Naive B cell (primary cell): Measurements from ENCODE around the gene AMER1. TPM values are rescaled to one million over a fixed set of nuclear protein-coding genes. Genes with fewer than 3 reads are reported as not detected.
A peak's percentile ranks its signal among the peaks of the same experiment; 100 is the strongest.

ENCODE experiments used
- ATAC-seq, 2 donors: fragments of 150-1000 bp; cut with Tn5 transposase; 2 replicates each; pipeline ENCODE4 v1.10.0; 2021; ENCODE audit warnings: low read depth in 2 of 2, mild to moderate bottlenecking in 2 of 2, moderate library complexity in 2 of 2
- DNase-seq: peaks from one replicate; pipeline ENCODE4 v3.0.0; 2022
- H3K27ac Mint-ChIP-seq, 6 donors: one replicate each; pipeline ENCODE4 v1.8.0; 2020 to 2022; ENCODE audit warnings: mild to moderate bottlenecking in 6 of 6, mixed read lengths in 6 of 6, moderate library complexity in 5 of 6, inconsistent platforms in 2 of 6
- H3K27me3 Mint-ChIP-seq, 3 donors: one replicate each; pipeline ENCODE4 v1.8.0; 2021 to 2022; ENCODE audit warnings: mixed read lengths in 3 of 3, mild to moderate bottlenecking in 1 of 3
- H3K36me3 Mint-ChIP-seq, 2 donors: one replicate each; pipeline ENCODE4 v1.8.0; 2020 to 2022; ENCODE audit warnings: mixed read lengths in 2 of 2, inconsistent platforms in 1 of 2, mild to moderate bottlenecking in 1 of 2
- H3K4me1 Mint-ChIP-seq, 3 donors: one replicate each; pipeline ENCODE4 v1.8.0; 2020 to 2022; ENCODE audit warnings: mixed read lengths in 3 of 3, inconsistent platforms in 1 of 3, mild to moderate bottlenecking in 1 of 3, moderate library complexity in 1 of 3
- H3K4me3 Mint-ChIP-seq, 8 donors: one replicate each; pipeline ENCODE4 v1.8.0; 2020 to 2022; ENCODE audit warnings: mild to moderate bottlenecking in 8 of 8, mixed read lengths in 8 of 8, moderate library complexity in 8 of 8, inconsistent platforms in 2 of 8
- H3K9me3 Mint-ChIP-seq, 7 donors: one replicate each; pipeline ENCODE4 v1.8.0; 2020 to 2022; ENCODE audit warnings: mixed read lengths in 7 of 7, mild to moderate bottlenecking in 5 of 7, inconsistent platforms in 2 of 7, moderate library complexity in 1 of 7
- polyA plus RNA-seq, 6 donors: library from polyadenylated mRNA; unstranded; fragments of 300-500 nt; fragmentation: Illumina TruSeq; gene quantifications; one replicate each; pipeline ENCODE4 v1.2.3, GENCODE V29; 2021; ENCODE audit warnings: low read depth in 6 of 6

The AMER1 gene
- polyA plus RNA-seq, 6 donors from 2014 or later: 0.04 to 0.12 (median 0.08) TPM; not detected in 2

- Mint-ChIP-seq H3K36me3 (peaks cover 0 to 12% of the 10 kb centered on the region in 2 donors), H3K9me3 (peaks cover 0 to 2% (median 0%) of the 10 kb centered on the region in 7 donors), H3K27ac (no peak overlapping the region), H3K4me3 (no peak overlapping the region), H3K27me3 (no peaks in the 10 kb centered on the region), H3K4me1 (peaks cover 7 to 27% (median 9%) of the 10 kb centered on the region in 3 donors)
- ATAC-seq (no peak), DNase-seq (no peak)
These were observed 9.6 kb downstream of the AMER1 start for GRCh38 chrX:64195862-64196261.

- Mint-ChIP-seq H3K9me3 (peaks cover 0 to 2% (median 0%) of the 10 kb centered on the region in 7 donors), H3K27ac (no peak overlapping the region), H3K36me3 (peaks cover 0 to 16% of the 10 kb centered on the region in 2 donors)
These were observed 12.8 kb downstream of the AMER1 start for GRCh38 chrX:64192673-64193072.

GRCh38 chrX:64192040-64192439, 13.5 kb downstream of the AMER1 start:
- H3K4me3 Mint-ChIP-seq: no peak overlapping the region
- H3K4me1 Mint-ChIP-seq: peaks cover 0 to 6% (median 4%) of the 10 kb centered on the region in 3 donors
- peaks cover 0 to 16% of the 10 kb centered on the region in 2 donors for H3K36me3 Mint-ChIP-seq
- no peaks in the 10 kb centered on the region for H3K27me3 Mint-ChIP-seq
- DNase-seq (no peak), ATAC-seq (no peak)
- peak overlapping the region in 1 of 6 donors; percentile 77 for H3K27ac Mint-ChIP-seq
- H3K9me3 Mint-ChIP-seq: peaks cover 0 to 2% (median 0%) of the 10 kb centered on the region in 7 donors

More at GRCh38 chrX:64192673-64193072, 12.8 kb downstream of the AMER1 start:
- Mint-ChIP-seq H3K4me1 (peaks cover 0 to 6% (median 4%) of the 10 kb centered on the region in 3 donors), H3K27me3 (no peaks in the 10 kb centered on the region), H3K4me3 (no peak overlapping the region)
- DNase-seq (no peak), ATAC-seq (no peak)

- peaks cover 0 to 2% (median 0%) of the 10 kb centered on the region in 7 donors for H3K9me3 Mint-ChIP-seq
- no peak for ATAC-seq
- H3K27ac Mint-ChIP-seq: peak overlapping the region in 2 of 6 donors; percentile 10 to 74
- peaks cover 0 to 6% (median 4%) of the 10 kb centered on the region in 3 donors for H3K4me1 Mint-ChIP-seq
- no peaks in the 10 kb centered on the region for H3K27me3 Mint-ChIP-seq
- H3K36me3 Mint-ChIP-seq: peaks cover 0 to 16% of the 10 kb centered on the region in 2 donors
- no peak for DNase-seq
- H3K4me3 Mint-ChIP-seq: no peak overlapping the region
These were observed 14.1 kb downstream of the AMER1 start for GRCh38 chrX:64191281-64192010.

GRCh38 chrX:64190136-64190740, 15.3 kb downstream of the AMER1 start:
- H3K9me3 Mint-ChIP-seq: peaks cover 0 to 2% (median 0%) of the 10 kb centered on the region in 7 donors
- H3K27me3 Mint-ChIP-seq: no peaks in the 10 kb centered on the region
- H3K36me3 Mint-ChIP-seq: peaks cover 0 to 24% of the 10 kb centered on the region in 2 donors
- ATAC-seq: no peak
- no peak overlapping the region for H3K27ac Mint-ChIP-seq
- no peak for DNase-seq
- H3K4me1 Mint-ChIP-seq: peaks cover 0 to 6% (median 4%) of the 10 kb centered on the region in 3 donors
- H3K4me3 Mint-ChIP-seq: no peak overlapping the region

GRCh38 chrX:64188901-64189300, 16.6 kb downstream of the AMER1 start:
- Mint-ChIP-seq H3K36me3 (peaks cover 0 to 24% of the 10 kb centered on the region in 2 donors), H3K27ac (no peak overlapping the region), H3K4me1 (peaks cover 0 to 6% (median 4%) of the 10 kb centered on the region in 3 donors), H3K4me3 (no peak overlapping the region), H3K27me3 (no peaks in the 10 kb centered on the region), H3K9me3 (peaks cover 0 to 2% (median 0%) of the 10 kb centered on the region in 7 donors)
- DNase-seq: no peak
- ATAC-seq: no peak

GRCh38 chrX:64187762-64188150, 17.8 kb downstream of the AMER1 start:
- DNase-seq (no peak), ATAC-seq (no peak)
- Mint-ChIP-seq H3K27ac (peak overlapping the region in 1 of 6 donors; percentile 49), H3K36me3 (peaks cover 0 to 24% of the 10 kb centered on the region in 2 donors), H3K27me3 (no peaks in the 10 kb centered on the region), H3K4me3 (no peak overlapping the region), H3K9me3 (peaks cover 0 to 2% (median 0%) of the 10 kb centered on the region in 7 donors), H3K4me1 (peaks cover 0 to 6% (median 0%) of the 10 kb centered on the region in 3 donors)

GRCh38 chrX:64186974-64187761, 18.3 kb downstream of the AMER1 start:
- H3K27ac Mint-ChIP-seq: no peak overlapping the region
- H3K4me3 Mint-ChIP-seq: peak overlapping the region in 1 of 8 donors; percentile 44
- H3K9me3 Mint-ChIP-seq: peaks cover 0 to 2% (median 0%) of the 10 kb centered on the region in 7 donors
- peaks cover 0 to 21% of the 10 kb centered on the region in 2 donors for H3K36me3 Mint-ChIP-seq
- no peaks in the 10 kb centered on the region for H3K27me3 Mint-ChIP-seq
- ATAC-seq (no peak), DNase-seq (no peak)
- peaks cover 0 to 6% (median 0%) of the 10 kb centered on the region in 3 donors for H3K4me1 Mint-ChIP-seq

- no peaks in the 10 kb centered on the region for H3K9me3 Mint-ChIP-seq
- H3K36me3 Mint-ChIP-seq: peaks cover 0 to 8% of the 10 kb centered on the region in 2 donors
- DNase-seq: no peak
- H3K4me1 Mint-ChIP-seq: no peaks in the 10 kb centered on the region
- ATAC-seq: no peak
- no peak overlapping the region for H3K4me3 Mint-ChIP-seq
- H3K27ac Mint-ChIP-seq: no peak overlapping the region
- H3K27me3 Mint-ChIP-seq: no peaks in the 10 kb centered on the region
These were observed 21.1 kb downstream of the AMER1 start for GRCh38 chrX:64184396-64184795.

- H3K4me3 Mint-ChIP-seq: no peak overlapping the region
- no peaks in the 10 kb centered on the region for H3K9me3 Mint-ChIP-seq
- H3K36me3 Mint-ChIP-seq: peaks cover 0 to 8% of the 10 kb centered on the region in 2 donors
- ATAC-seq (no peak), DNase-seq (no peak)
- H3K4me1 Mint-ChIP-seq: no peaks in the 10 kb centered on the region
- H3K27me3 Mint-ChIP-seq: no peaks in the 10 kb centered on the region
- peak overlapping the region in 1 of 6 donors; percentile 21 for H3K27ac Mint-ChIP-seq
These were observed 23.3 kb downstream of the AMER1 start for GRCh38 chrX:64182208-64182607.

GRCh38 chrX:64176876-64177275, 28.6 kb downstream of the AMER1 start:
- Mint-ChIP-seq H3K36me3 (no peaks in the 10 kb centered on the region), H3K4me1 (no peaks in the 10 kb centered on the region), H3K27ac (no peak overlapping the region), H3K9me3 (no peaks in the 10 kb centered on the region), H3K4me3 (no peak overlapping the region), H3K27me3 (no peaks in the 10 kb centered on the region)
- DNase-seq: no peak
- ATAC-seq: no peak

- H3K27me3 Mint-ChIP-seq: no peaks in the 10 kb centered on the region
- peaks cover 0 to 4% (median 0%) of the 10 kb centered on the region in 7 donors for H3K9me3 Mint-ChIP-seq
- no peak overlapping the region for H3K4me3 Mint-ChIP-seq
- no peaks in the 10 kb centered on the region for H3K36me3 Mint-ChIP-seq
- DNase-seq (no peak), ATAC-seq (no peak)
- H3K4me1 Mint-ChIP-seq: no peaks in the 10 kb centered on the region
- H3K27ac Mint-ChIP-seq: no peak overlapping the region
These were observed 35.5 kb downstream of the AMER1 start for GRCh38 chrX:64169988-64170387.

- H3K27ac Mint-ChIP-seq: no peak overlapping the region
- H3K27me3 Mint-ChIP-seq: no peaks in the 10 kb centered on the region
- H3K4me3 Mint-ChIP-seq: no peak overlapping the region
- no peaks in the 10 kb centered on the region for H3K4me1 Mint-ChIP-seq
- peaks cover 7 to 39% (median 28%) of the 10 kb centered on the region in 7 donors for H3K9me3 Mint-ChIP-seq
- DNase-seq (no peak), ATAC-seq (no peak)
- no peaks in the 10 kb centered on the region for H3K36me3 Mint-ChIP-seq
These were observed 52.7 kb downstream of the AMER1 start for GRCh38 chrX:64152857-64153256.
